ENCODE measurements around the gene SMC5. TPM values are rescaled to one million over a fixed set of nuclear protein-coding genes. Genes with fewer than 3 reads are reported as not detected.

The SMC5 gene
- total and polyA plus RNA-seq, 2 of the 8 experiments (the other 6 are each of a cell fraction or from before 2014, with no cell fraction given): 4.5 to 22.6 TPM

DNA sequence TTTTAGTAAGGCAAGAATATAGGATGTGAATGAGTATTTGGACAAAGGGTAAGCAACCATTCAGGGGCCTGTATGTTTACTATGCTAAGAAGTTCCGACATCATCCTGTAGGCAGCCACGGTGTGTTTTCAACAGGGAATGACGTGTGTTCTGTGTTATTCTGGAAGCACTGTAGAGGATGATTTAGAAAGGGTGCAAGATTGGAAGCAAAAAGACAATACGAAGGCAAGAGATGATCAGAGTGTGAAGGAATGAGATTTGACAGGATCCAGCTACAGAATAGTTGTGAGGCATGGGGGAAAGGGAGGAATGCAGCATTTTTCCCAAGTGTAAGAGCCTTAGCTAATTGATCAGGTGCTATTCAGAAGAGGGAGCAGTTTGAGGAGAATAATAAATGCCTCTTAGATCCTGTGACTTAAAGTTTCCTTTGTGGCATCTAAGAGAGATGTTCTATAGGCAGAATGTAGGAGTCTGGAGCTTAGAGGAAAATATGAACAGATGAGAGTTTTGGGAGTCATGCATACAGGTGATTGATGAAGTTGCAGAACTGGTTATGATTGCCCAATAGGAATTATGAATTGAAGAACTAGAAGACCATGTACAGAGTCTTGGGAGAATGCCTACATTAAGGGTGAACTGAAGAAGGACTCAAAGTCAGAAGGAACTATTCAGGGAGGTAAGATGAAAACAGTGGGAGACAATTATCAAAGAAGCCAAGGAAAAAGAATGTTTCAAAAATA, 2.5 kb downstream of the SMC5 start (continued):
- TF ChIP-seq KDM4A (IDR thresholded peaks at IDR 0.05; ENCODE audit: low read depth, low read length, severe bottlenecking) (no peak), CEBPB (IDR thresholded peaks at IDR 0.05; ENCODE audit: low read depth, low read length) (no peak), HDAC2 (IDR thresholded peaks at IDR 0.05; ENCODE audit: borderline replicate concordance in 1 of 2, low read depth in 2 of 2, low read length in 2 of 2) (no peak), SIN3A (conservative IDR thresholded peaks at IDR 0.05 in 1 of 2, IDR thresholded peaks at IDR 0.05 in 1 of 2; ENCODE audit: low read depth in 1 of 2, low read length in 2 of 2) (no peak), CREB1 (IDR thresholded peaks at IDR 0.05) (no peak)
- TF ChIP-seq, protein P1, sequence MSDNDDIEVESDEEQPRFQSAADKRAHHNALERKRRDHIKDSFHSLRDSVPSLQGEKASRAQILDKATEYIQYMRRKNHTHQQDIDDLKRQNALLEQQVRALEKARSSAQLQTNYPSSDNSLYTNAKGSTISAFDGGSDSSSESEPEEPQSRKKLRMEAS (IDR thresholded peaks at IDR 0.05): no peak
